Subcutaneous adipose tissue (tissue), 4 donors: ENCODE results near the gene ADORA2B. TPM values are rescaled to one million over a fixed set of nuclear protein-coding genes. Genes with fewer than 3 reads are reported as not detected.

Experiments used
- CTCF ChIP-seq: fragments of 450-650 bp; IDR thresholded peaks from one replicate; pipeline ENCODE4 v1.5.1; 2016; ENCODE audit warnings: low read depth, mild to moderate bottlenecking, control low read depth, antibody characterized with exemption, moderate library complexity
- total RNA-seq, 4 donors: library from RNA; depleted of rRNA; stranded (reverse); fragments of >200 nt; gene quantifications; one replicate each; pipeline ENCODE4 v1.1.0, GENCODE V29; 2016

Gene ADORA2B
- total RNA-seq, 4 donors from 2014 or later = 1.1 to 11.4 (median 1.3) TPM; not detected in 1

- no peak for TF ChIP-seq CTCF
These were observed 33.0 kb downstream of the ADORA2B start for GRCh38 chr17:15977894-15978293.

GRCh38 chr17:15978606-15979005, 33.7 kb downstream of the ADORA2B start:
- TF ChIP-seq CTCF = no peak

- TF ChIP-seq CTCF = no peak
These were observed 36.3 kb downstream of the ADORA2B start for GRCh38 chr17:15981208-15981607.

- TF ChIP-seq CTCF = no peak
These were observed 37.0 kb downstream of the ADORA2B start for GRCh38 chr17:15981646-15982580.

- no peak for TF ChIP-seq CTCF
These were observed 51.4 kb downstream of the ADORA2B start for GRCh38 chr17:15996322-15996721.

GRCh38 chr17:15998031-15998562, 53.2 kb downstream of the ADORA2B start:
- TF ChIP-seq CTCF = no peak

GRCh38 chr17:15999141-15999973, 54.4 kb downstream of the ADORA2B start, which contains the start of the genes TTC19 and ZSWIM7:
Gene TTC19 (plus strand): TSS chr17:15999824. CDS start chr17:15999849, 25 bp downstream.
Gene ZSWIM7 (minus strand): TSS chr17:15999704. CDS start chr17:15999594, 110 bp downstream.
- TF ChIP-seq CTCF = no peak
